Measurements from ENCODE around the gene CDKN1A.

GRCh38 chr6:36717871-36718540, 39.5 kb downstream of the CDKN1A start:
- TF ChIP-seq, protein P1, sequence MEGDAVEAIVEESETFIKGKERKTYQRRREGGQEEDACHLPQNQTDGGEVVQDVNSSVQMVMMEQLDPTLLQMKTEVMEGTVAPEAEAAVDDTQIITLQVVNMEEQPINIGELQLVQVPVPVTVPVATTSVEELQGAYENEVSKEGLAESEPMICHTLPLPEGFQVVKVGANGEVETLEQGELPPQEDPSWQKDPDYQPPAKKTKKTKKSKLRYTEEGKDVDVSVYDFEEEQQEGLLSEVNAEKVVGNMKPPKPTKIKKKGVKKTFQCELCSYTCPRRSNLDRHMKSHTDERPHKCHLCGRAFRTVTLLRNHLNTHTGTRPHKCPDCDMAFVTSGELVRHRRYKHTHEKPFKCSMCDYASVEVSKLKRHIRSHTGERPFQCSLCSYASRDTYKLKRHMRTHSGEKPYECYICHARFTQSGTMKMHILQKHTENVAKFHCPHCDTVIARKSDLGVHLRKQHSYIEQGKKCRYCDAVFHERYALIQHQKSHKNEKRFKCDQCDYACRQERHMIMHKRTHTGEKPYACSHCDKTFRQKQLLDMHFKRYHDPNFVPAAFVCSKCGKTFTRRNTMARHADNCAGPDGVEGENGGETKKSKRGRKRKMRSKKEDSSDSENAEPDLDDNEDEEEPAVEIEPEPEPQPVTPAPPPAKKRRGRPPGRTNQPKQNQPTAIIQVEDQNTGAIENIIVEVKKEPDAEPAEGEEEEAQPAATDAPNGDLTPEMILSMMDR (IDR thresholded peaks at IDR 0.05; ENCODE audit: low read length) = no peak
- TF ChIP-seq EZH2 (IDR thresholded peaks at IDR 0.05; ENCODE audit: borderline replicate concordance, low read length) = no peak
